BE2C (cell line): Measurements from ENCODE around the gene YIPF5.

ENCODE experiments used
- DNase-seq: peaks from one replicate; pipeline ENCODE4 v3.0.0-alpha.2; 2020
- H3K27me3 ChIP-seq: fragments of 250-450 bp; sonication (Bioruptor Pico); 2 replicates; pipeline ENCODE4 v1.5.1; 2020; ENCODE audit warnings: mild to moderate bottlenecking
- H3K36me3 ChIP-seq: fragments of 250-450 bp; sonication (Bioruptor Pico); 2 replicates; pipeline ENCODE4 v1.5.1; 2020; ENCODE audit warnings: mild to moderate bottlenecking
- H3K4me1 ChIP-seq: fragments of 250-450 bp; sonication (Bioruptor Pico); 2 replicates; pipeline ENCODE4 v1.5.1; 2020
- H3K4me3 ChIP-seq: 2 replicates; pipeline ENCODE4 v1.5.1; 2011; ENCODE audit warnings: low read depth, low read length
- H3K9me3 ChIP-seq: fragments of 250-450 bp; sonication (Bioruptor Pico); 2 replicates; pipeline ENCODE4 v1.5.1; 2020
- TF ChIP-seq, protein P1 (sequence below): IDR thresholded peaks from 2 replicates; pipeline ENCODE4 v1.5.1; 2012; ENCODE audit warnings: mild to moderate bottlenecking, low read depth, low read length

YIPF5 gene

DNA sequence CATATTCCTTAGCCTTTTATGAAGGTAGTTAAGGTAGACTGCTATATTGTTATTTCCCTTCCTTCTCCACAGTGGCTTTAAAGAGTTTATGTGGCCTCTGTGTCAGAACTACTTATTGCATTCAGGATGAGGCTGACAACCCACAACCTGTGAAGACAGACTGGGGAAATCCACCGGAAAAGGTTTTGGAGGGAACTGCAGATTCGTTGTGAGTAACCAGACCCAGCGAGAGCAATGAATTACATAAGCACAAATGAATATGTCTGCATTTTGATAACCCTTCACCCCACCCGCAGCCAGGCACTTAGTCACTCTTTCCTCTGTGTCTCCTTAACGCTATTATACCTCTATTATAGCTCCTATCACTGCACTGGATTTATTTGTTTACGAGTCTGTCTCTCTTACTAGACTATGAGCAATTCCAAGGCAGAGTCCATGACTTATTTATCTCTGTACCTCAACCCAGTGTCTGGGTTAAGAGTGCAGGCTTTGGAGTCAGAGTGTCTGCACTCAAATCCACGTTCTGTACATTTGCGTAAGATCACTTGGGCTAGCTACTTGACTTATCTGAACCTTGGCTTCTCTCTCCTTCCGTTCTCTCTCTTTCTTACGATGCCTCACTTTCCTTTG is 19.5 kb upstream of the YIPF5 start:
- Histone ChIP-seq H3K9me3 (no peaks in the 10 kb centered on the region), H3K27me3 (no peaks in the 10 kb centered on the region), H3K4me1 (peaks cover 12% of the 10 kb centered on the region), H3K36me3 (no peaks in the 10 kb centered on the region), H3K4me3 (peak overlapping the region; percentile 21; the same call in 1 of the 2 replicates)
- TF ChIP-seq, protein P1, sequence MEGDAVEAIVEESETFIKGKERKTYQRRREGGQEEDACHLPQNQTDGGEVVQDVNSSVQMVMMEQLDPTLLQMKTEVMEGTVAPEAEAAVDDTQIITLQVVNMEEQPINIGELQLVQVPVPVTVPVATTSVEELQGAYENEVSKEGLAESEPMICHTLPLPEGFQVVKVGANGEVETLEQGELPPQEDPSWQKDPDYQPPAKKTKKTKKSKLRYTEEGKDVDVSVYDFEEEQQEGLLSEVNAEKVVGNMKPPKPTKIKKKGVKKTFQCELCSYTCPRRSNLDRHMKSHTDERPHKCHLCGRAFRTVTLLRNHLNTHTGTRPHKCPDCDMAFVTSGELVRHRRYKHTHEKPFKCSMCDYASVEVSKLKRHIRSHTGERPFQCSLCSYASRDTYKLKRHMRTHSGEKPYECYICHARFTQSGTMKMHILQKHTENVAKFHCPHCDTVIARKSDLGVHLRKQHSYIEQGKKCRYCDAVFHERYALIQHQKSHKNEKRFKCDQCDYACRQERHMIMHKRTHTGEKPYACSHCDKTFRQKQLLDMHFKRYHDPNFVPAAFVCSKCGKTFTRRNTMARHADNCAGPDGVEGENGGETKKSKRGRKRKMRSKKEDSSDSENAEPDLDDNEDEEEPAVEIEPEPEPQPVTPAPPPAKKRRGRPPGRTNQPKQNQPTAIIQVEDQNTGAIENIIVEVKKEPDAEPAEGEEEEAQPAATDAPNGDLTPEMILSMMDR, result no peak
- DNase-seq, result peak; percentile 75

- Histone ChIP-seq H3K4me3 (no peak overlapping the region), H3K4me1 (peaks cover 12% of the 10 kb centered on the region), H3K27me3 (no peaks in the 10 kb centered on the region), H3K36me3 (no peaks in the 10 kb centered on the region), H3K9me3 (no peaks in the 10 kb centered on the region)
- DNase-seq, result peak; percentile 56
- TF ChIP-seq, protein P1, result no peak
Observed at GRCh38 chr5:144187699-144188294, 17.3 kb upstream of the YIPF5 start.

- H3K36me3 ChIP-seq, result no peaks in the 10 kb centered on the region
- no peaks in the 10 kb centered on the region for H3K9me3 ChIP-seq
- DNase-seq, result no peak
- TF ChIP-seq, protein P1, result peak; percentile 67
- H3K27me3 ChIP-seq, result no peaks in the 10 kb centered on the region
- H3K4me3 ChIP-seq, result no peak overlapping the region
- no peaks in the 10 kb centered on the region; the same call in 1 of the 2 replicates for H3K4me1 ChIP-seq
Observed at GRCh38 chr5:144183254-144183889, 12.9 kb upstream of the YIPF5 start.

GRCh38 chr5:144179226-144179625 is 8.8 kb upstream of the YIPF5 start:
- DNase-seq, result no peak
- no peaks in the 10 kb centered on the region for H3K4me1 ChIP-seq
- no peaks in the 10 kb centered on the region for H3K9me3 ChIP-seq
- no peaks in the 10 kb centered on the region for H3K36me3 ChIP-seq
- no peaks in the 10 kb centered on the region for H3K27me3 ChIP-seq
- no peak overlapping the region for H3K4me3 ChIP-seq
- TF ChIP-seq, protein P1, result no peak

DNA sequence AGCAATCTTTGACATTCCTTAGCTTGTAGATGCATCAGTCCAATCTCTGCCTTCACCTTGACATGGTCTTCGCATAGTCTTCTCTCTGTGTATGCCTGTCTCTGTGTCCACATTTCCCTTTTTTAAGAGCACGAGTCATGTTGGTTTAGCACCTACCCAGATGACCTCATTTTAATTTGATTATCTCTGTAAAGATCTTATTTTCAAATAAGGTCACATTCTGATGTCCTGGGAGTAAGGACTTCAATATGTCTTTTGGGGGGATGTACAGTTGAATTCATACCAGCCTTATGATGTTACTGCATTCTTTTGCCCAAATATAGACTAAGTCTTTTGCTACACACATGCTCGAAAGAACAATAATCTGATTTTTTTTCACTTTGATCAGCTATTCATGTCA is 7.1 kb upstream of the YIPF5 start:
- TF ChIP-seq, protein P1, result no peak
- no peaks in the 10 kb centered on the region for H3K9me3 ChIP-seq
- H3K4me1 ChIP-seq, result no peaks in the 10 kb centered on the region
- DNase-seq, result no peak
- no peaks in the 10 kb centered on the region for H3K27me3 ChIP-seq
- H3K4me3 ChIP-seq, result no peak overlapping the region
- H3K36me3 ChIP-seq, result no peaks in the 10 kb centered on the region

- no peaks in the 10 kb centered on the region for H3K27me3 ChIP-seq
- H3K36me3 ChIP-seq, result no peaks in the 10 kb centered on the region
- DNase-seq, result no peak
- H3K4me1 ChIP-seq, result no peaks in the 10 kb centered on the region
- no peak overlapping the region for H3K4me3 ChIP-seq
- TF ChIP-seq, protein P1, result no peak
- H3K9me3 ChIP-seq, result no peaks in the 10 kb centered on the region
Observed at GRCh38 chr5:144173766-144174165, 3.3 kb upstream of the YIPF5 start.
